Ectodermal cell (in vitro differentiated cells): ENCODE results near the gene BET1L.

ENCODE experiments used
- H3K27ac ChIP-seq: 2 replicates; pipeline ENCODE4 v1.7.0; 2013; ENCODE audit warnings: mild to moderate bottlenecking, low read depth, low read length; ENCODE audit not compliant: insufficient read depth, poor library complexity, severe bottlenecking
- H3K27me3 ChIP-seq: 2 replicates; pipeline ENCODE4 v1.7.0; 2013; ENCODE audit warnings: mild to moderate bottlenecking, low read length; ENCODE audit not compliant: insufficient read depth, control insufficient read depth, poor library complexity, severe bottlenecking
- H3K36me3 ChIP-seq: one replicate; pipeline ENCODE4 v1.7.0; 2013; ENCODE audit warnings: low read length; ENCODE audit not compliant: control insufficient read depth, insufficient read depth
- H3K4me1 ChIP-seq: one replicate; pipeline ENCODE4 v1.7.0; 2013; ENCODE audit warnings: low read length; ENCODE audit not compliant: control insufficient read depth, insufficient read depth
- H3K4me3 ChIP-seq: 2 replicates; pipeline ENCODE4 v1.7.0; 2013; ENCODE audit warnings: low read depth, low read length, control low read depth; ENCODE audit not compliant: insufficient read depth
- H3K9me3 ChIP-seq: 2 replicates; pipeline ENCODE4 v1.7.0; 2013; ENCODE audit warnings: mild to moderate bottlenecking, low read length, moderate library complexity; ENCODE audit not compliant: control insufficient read depth
- WGBS, 2 experiments: methylation state at CpG; one replicate each; pipeline ENCODE4 v1.1.7; 2013; ENCODE audit warnings: missing lambda C conversion rate in 2 of 2; 5-methylcytosine and 5-hydroxymethylcytosine counted together

BET1L gene

DNA sequence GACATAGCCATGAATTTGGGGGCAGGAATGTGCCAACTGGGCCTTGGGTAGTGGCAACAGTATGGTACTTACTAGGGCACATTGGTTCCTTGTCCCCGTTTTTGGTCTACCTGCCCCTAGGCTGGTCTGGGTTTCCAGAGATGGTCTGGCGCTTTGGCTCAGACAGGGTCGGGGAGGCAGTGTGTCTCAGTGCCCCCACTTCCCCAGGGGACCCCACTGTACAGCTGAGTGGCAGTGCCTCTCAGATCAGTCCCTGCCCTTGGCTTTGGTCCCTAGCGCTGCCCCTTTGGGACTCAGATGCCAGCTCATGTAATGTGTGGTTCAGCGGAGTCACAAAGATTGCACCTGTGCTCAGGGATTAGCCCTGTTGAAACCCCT, 3.6 kb upstream of the BET1L start:
- H3K4me3 ChIP-seq = no peak overlapping the region
- WGBS, 2 experiments = 95 to 96% methylated on average over 5 of the region's 5 CpGs
- H3K4me1 ChIP-seq = peaks cover 7% of the 10 kb centered on the region
- no peaks in the 10 kb centered on the region for H3K9me3 ChIP-seq
- no peak overlapping the region for H3K27ac ChIP-seq
- no peaks in the 10 kb centered on the region for H3K27me3 ChIP-seq
- peaks cover 36% of the 10 kb centered on the region for H3K36me3 ChIP-seq

DNA sequence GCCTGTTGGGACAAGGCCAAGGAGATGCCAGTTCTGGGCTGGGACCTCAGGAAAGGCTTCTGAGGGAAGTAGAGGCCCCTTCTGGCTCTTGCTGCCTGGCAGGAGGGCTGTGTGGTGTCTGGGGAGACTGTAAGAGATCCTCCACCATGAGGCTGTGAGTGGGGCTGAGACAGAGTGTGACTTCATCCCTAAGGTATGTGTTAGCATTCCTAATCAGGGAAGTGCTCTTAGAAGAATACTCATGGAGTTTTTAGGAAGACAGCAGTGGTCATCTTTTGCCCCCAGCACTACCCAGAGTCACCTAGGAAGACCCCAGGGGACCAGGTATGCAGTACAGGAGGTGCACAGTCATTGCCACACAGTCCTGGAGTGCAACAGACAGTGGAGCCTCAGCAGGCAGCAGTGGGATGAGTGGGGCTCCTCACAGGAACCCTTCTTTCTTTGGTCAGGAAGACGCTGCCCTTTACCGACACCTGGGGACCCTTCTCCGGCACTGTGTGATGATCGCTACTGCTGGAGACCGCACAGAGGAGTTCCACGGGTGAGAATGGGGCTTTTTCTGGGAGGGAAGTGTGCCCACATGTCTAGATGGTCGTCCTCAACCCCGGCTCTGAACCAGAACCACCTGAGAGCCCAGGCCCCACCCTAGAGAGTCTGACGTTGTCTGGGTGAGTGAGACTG, 3.1 kb upstream of the BET1L start:
- H3K27me3 ChIP-seq = no peaks in the 10 kb centered on the region
- H3K27ac ChIP-seq = no peak overlapping the region
- 95 to 97% methylated on average over 9 of the region's 9 CpGs for WGBS, 2 experiments
- H3K4me3 ChIP-seq = no peak overlapping the region
- H3K36me3 ChIP-seq = peaks cover 36% of the 10 kb centered on the region
- no peaks in the 10 kb centered on the region for H3K9me3 ChIP-seq
- H3K4me1 ChIP-seq = peaks cover 7% of the 10 kb centered on the region

GRCh38 chr11:209275-210121, 2.3 kb upstream of the BET1L start:
- Histone ChIP-seq H3K9me3 (no peaks in the 10 kb centered on the region), H3K27me3 (no peaks in the 10 kb centered on the region), H3K4me1 (peaks cover 7% of the 10 kb centered on the region), H3K27ac (no peak overlapping the region), H3K36me3 (peaks cover 36% of the 10 kb centered on the region), H3K4me3 (peak overlapping the region; percentile 84)
- 75% methylated on average over 29 of the region's 29 CpGs for WGBS, 2 experiments

- H3K27ac ChIP-seq = no peak overlapping the region
- no peaks in the 10 kb centered on the region for H3K27me3 ChIP-seq
- peaks cover 32% of the 10 kb centered on the region for H3K36me3 ChIP-seq
- H3K9me3 ChIP-seq = no peaks in the 10 kb centered on the region
- H3K4me3 ChIP-seq = peak overlapping the region; percentile 84
- 2% methylated on average over 26 of the region's 26 CpGs for WGBS, 2 experiments
- H3K4me1 ChIP-seq = peaks cover 7% of the 10 kb centered on the region
These were observed 1.7 kb upstream of the BET1L start for GRCh38 chr11:208917-209260.

DNA sequence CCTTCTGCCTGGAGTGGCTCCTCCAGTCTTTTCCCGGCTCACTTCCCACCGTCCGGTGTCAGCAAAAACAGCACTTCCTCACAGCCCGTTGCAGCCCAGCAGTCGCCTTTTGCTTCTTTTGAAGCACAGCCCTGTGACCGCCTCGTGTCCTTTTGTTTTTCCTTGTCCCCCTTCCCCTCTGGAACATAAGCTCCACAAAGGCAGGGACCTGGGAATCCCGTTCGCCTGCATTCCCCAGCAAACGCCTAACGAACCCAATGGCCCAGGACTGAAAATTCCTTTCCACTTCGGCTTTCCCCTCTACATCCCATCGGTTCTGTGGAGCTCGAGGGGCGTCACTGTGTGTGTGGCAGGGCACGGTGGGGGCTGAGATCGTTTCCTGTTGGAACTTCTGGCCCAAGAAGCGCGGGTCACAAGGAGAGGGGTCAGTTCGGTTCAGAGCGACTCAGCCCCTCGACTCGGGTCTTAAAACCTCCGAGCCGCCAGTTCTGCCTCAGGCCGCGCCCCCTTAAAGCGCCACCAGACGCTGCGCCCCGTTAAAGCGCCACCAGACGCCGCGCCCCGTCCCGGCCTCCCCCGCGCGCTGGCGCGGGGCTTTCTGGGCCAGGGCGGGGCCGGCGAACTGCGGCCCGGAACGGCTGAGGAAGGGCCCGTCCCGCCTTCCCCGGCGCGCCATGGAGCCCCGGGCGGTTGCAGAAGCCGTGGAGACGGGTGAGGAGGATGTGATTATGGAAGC, 1.1 kb upstream of the BET1L start:
- WGBS, 2 experiments = 0% methylated on average over 57 of the region's 57 CpGs
- peak overlapping the region; percentile 93 for H3K27ac ChIP-seq
- peak overlapping the region; percentile 84 for H3K4me3 ChIP-seq
- H3K36me3 ChIP-seq = peaks cover 30% of the 10 kb centered on the region
- H3K9me3 ChIP-seq = no peaks in the 10 kb centered on the region
- peaks cover 7% of the 10 kb centered on the region for H3K4me1 ChIP-seq
- no peaks in the 10 kb centered on the region for H3K27me3 ChIP-seq

- H3K36me3 ChIP-seq = peaks cover 25% of the 10 kb centered on the region
- 1% methylated on average over 27 of the region's 27 CpGs for WGBS, 2 experiments
- peaks cover 7% of the 10 kb centered on the region for H3K4me1 ChIP-seq
These were observed 623 bp upstream of the BET1L start for GRCh38 chr11:207863-208180.

DNA sequence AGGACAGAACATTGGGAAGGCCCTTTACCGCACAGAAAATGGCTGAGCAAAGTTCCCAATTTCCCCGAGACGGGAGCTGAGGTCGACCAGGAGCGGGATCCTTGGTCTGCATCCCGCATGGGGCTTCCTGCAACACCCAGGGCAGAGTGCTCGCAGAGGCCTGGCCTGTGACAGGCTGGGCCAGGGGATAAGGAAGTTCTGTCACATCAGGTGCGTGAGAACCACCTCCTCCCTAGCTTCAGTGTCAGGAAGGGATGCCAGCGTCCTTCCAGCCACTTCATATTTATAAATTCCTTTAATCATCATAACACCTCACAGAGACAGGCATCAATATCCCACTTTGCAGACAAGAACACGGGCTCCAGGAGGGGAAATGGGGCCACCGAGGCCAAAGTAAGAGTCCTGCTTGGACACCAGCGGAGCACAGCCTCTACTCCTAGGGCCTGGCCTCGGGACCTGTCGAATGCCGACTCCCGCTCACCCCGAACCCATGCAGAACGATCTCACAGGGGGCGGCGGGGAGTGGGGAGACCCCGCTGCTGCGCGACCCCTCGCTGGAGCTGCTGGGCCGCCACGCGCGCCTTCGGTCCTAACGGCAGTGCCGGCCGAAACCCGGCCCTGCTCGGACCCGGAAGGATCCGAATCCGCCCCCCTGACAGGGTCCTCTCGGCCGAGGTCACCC, 532 bp downstream of the BET1L start:
- Histone ChIP-seq H3K27me3 (no peaks in the 10 kb centered on the region), H3K9me3 (no peaks in the 10 kb centered on the region), H3K36me3 (peaks cover 13% of the 10 kb centered on the region), H3K27ac (no peak overlapping the region), H3K4me3 (peak overlapping the region; percentile 84), H3K4me1 (peaks cover 7% of the 10 kb centered on the region)
- 12 to 13% methylated on average over 39 of the region's 39 CpGs for WGBS, 2 experiments

More at GRCh38 chr11:207863-208180, 623 bp upstream of the BET1L start:
- Histone ChIP-seq H3K4me3 (peak overlapping the region; percentile 84), H3K27me3 (no peaks in the 10 kb centered on the region), H3K27ac (peak overlapping the region; percentile 93), H3K9me3 (no peaks in the 10 kb centered on the region)

DNA sequence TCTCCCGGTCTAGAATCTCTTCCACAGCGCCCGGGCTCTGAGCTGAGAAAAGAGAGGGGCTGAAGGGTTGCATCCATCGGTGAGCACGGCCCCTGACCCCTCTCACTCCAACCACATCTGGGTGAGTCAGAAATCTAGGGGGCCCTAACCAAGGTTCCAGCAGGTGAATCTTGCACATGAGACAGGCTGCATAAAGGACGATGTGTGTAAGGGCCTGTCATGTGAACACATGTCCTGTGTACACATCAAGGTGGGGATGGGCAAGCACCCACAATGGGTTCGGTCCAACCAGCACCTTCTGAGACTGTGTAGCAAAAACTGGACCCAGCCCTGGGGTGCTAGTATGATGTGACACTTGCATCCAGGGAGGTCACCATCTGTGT, 1.2 kb downstream of the BET1L start:
- WGBS, 2 experiments = 85 to 86% methylated on average over 7 of the region's 7 CpGs
- Histone ChIP-seq H3K4me3 (peak overlapping the region; percentile 84), H3K27ac (no peak overlapping the region), H3K27me3 (no peaks in the 10 kb centered on the region), H3K4me1 (peaks cover 7% of the 10 kb centered on the region), H3K9me3 (no peaks in the 10 kb centered on the region), H3K36me3 (peaks cover 7% of the 10 kb centered on the region)

GRCh38 chr11:205221-206001, 1.8 kb downstream of the BET1L start:
- peaks cover 7% of the 10 kb centered on the region for H3K4me1 ChIP-seq
- 94 to 96% methylated on average over 16 of the region's 16 CpGs for WGBS, 2 experiments
- H3K4me3 ChIP-seq = no peak overlapping the region
- H3K36me3 ChIP-seq = peaks cover 2% of the 10 kb centered on the region
- no peaks in the 10 kb centered on the region for H3K9me3 ChIP-seq
- H3K27me3 ChIP-seq = no peaks in the 10 kb centered on the region
- H3K27ac ChIP-seq = no peak overlapping the region
